ENCODE results near the gene LRRD1. TPM values are rescaled to one million over a fixed set of nuclear protein-coding genes. Genes with fewer than 3 reads are reported as not detected.
A peak's percentile ranks its signal among the peaks of the same experiment; 100 is the strongest.

LRRD1 gene
- total and polyA plus RNA-seq, 10 of the 15 experiments (the other 5 are each of a cell fraction or from before 2014, with no cell fraction given), result 0.04 to 0.06 TPM; not detected in 8

DNA sequence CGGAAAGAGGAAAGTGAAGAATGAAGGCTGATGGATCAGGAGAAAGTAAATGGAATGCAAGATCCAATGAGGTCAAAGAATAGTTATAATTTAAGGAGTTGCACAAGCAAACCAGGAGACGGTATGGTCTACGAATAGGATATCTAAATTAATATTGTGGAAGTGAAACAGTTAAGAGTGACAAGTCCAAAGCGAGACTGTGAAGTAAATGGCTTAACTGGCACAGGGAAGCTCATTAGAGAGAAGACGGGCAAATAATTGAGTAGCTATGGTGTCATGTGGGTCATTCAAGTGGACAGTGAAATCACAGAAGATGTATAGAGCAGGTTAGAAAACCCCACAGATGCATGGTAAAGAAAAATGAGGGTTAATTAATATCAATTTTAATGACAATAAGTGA, 47.8 kb downstream of the LRRD1 start (continued):
- TF ChIP-seq STAT1 (conservative IDR thresholded peaks at IDR 0.05) (no peak), NR2C1 (IDR thresholded peaks at IDR 0.05) (no peak), MTA3 (IDR thresholded peaks at IDR 0.05; ENCODE audit: borderline replicate concordance, low read length) (no peak), SPI1 (IDR thresholded peaks at IDR 0.05; ENCODE audit: borderline replicate concordance, insufficient read depth, low read depth, low read length) (peak; percentile 65; the same call in 1 of the 2 replicates), RBBP5 (conservative IDR thresholded peaks at IDR 0.05) (no peak), SIX5 (IDR thresholded peaks at IDR 0.05; ENCODE audit: low read depth, low read length, severe bottlenecking) (no peak), BACH1 (IDR thresholded peaks at IDR 0.05; ENCODE audit: borderline replicate concordance) (peak; percentile 59; the same call in 1 of the 2 replicates), TAF1 (IDR thresholded peaks at IDR 0.05; ENCODE audit: borderline replicate concordance, low read depth, low read length) (no peak), ZNF384 (IDR thresholded peaks at IDR 0.05; ENCODE audit: borderline replicate concordance, low read depth, low read length) (no peak), BCL11A (IDR thresholded peaks at IDR 0.05; ENCODE audit: low read depth, low read length) (peak; percentile 53; the same call in 1 of the 2 replicates), ATF7 (IDR thresholded peaks at IDR 0.05; ENCODE audit: low read depth) (peak; percentile 32; the same call in 1 of the 2 replicates), MXI1 (IDR thresholded peaks at IDR 0.05; ENCODE audit: low read depth, low read length) (no peak), SUPT20H (IDR thresholded peaks at IDR 0.05; ENCODE audit: borderline replicate concordance, control insufficient read depth, low read depth, low read length) (no peak), NRF1 (conservative IDR thresholded peaks at IDR 0.05; ENCODE audit: low read depth, low read length) (no peak), SRF (IDR thresholded peaks at IDR 0.05; ENCODE audit: low read depth in 2 of 2, low read length in 2 of 2) (no peak), HDGF (IDR thresholded peaks at IDR 0.05) (0 out of 2 replicates have a peak, but pooled peaks have one; percentile 13), KDM1A (IDR thresholded peaks at IDR 0.05; ENCODE audit: borderline replicate concordance) (no peak), ASH2L (IDR thresholded peaks at IDR 0.05; ENCODE audit: borderline replicate concordance, low read depth) (no peak), RUNX3 (IDR thresholded peaks at IDR 0.05; ENCODE audit: low read length) (no peak)
- TF ChIP-seq, protein P1, sequence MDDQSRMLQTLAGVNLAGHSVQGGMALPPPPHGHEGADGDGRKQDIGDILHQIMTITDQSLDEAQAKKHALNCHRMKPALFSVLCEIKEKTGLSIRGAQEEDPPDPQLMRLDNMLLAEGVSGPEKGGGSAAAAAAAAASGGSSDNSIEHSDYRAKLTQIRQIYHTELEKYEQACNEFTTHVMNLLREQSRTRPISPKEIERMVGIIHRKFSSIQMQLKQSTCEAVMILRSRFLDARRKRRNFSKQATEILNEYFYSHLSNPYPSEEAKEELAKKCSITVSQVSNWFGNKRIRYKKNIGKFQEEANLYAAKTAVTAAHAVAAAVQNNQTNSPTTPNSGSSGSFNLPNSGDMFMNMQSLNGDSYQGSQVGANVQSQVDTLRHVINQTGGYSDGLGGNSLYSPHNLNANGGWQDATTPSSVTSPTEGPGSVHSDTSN (IDR thresholded peaks at IDR 0.05; ENCODE audit: insufficient replicate concordance, low read depth, low read length), result no peak
- TF ChIP-seq, protein P2, sequence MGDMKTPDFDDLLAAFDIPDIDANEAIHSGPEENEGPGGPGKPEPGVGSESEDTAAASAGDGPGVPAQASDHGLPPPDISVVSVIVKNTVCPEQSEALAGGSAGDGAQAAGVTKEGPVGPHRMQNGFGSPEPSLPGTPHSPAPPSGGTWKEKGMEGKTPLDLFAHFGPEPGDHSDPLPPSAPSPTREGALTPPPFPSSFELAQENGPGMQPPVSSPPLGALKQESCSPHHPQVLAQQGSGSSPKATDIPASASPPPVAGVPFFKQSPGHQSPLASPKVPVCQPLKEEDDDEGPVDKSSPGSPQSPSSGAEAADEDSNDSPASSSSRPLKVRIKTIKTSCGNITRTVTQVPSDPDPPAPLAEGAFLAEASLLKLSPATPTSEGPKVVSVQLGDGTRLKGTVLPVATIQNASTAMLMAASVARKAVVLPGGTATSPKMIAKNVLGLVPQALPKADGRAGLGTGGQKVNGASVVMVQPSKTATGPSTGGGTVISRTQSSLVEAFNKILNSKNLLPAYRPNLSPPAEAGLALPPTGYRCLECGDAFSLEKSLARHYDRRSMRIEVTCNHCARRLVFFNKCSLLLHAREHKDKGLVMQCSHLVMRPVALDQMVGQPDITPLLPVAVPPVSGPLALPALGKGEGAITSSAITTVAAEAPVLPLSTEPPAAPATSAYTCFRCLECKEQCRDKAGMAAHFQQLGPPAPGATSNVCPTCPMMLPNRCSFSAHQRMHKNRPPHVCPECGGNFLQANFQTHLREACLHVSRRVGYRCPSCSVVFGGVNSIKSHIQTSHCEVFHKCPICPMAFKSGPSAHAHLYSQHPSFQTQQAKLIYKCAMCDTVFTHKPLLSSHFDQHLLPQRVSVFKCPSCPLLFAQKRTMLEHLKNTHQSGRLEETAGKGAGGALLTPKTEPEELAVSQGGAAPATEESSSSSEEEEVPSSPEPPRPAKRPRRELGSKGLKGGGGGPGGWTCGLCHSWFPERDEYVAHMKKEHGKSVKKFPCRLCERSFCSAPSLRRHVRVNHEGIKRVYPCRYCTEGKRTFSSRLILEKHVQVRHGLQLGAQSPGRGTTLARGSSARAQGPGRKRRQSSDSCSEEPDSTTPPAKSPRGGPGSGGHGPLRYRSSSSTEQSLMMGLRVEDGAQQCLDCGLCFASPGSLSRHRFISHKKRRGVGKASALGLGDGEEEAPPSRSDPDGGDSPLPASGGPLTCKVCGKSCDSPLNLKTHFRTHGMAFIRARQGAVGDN (IDR thresholded peaks at IDR 0.05), result no peak
- TF ChIP-seq, protein P3, sequence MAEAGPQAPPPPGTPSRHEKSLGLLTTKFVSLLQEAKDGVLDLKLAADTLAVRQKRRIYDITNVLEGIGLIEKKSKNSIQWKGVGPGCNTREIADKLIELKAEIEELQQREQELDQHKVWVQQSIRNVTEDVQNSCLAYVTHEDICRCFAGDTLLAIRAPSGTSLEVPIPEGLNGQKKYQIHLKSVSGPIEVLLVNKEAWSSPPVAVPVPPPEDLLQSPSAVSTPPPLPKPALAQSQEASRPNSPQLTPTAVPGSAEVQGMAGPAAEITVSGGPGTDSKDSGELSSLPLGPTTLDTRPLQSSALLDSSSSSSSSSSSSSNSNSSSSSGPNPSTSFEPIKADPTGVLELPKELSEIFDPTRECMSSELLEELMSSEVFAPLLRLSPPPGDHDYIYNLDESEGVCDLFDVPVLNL (IDR thresholded peaks at IDR 0.05; ENCODE audit: low read depth, low read length), result no peak
- TF ChIP-seq, protein P4, sequence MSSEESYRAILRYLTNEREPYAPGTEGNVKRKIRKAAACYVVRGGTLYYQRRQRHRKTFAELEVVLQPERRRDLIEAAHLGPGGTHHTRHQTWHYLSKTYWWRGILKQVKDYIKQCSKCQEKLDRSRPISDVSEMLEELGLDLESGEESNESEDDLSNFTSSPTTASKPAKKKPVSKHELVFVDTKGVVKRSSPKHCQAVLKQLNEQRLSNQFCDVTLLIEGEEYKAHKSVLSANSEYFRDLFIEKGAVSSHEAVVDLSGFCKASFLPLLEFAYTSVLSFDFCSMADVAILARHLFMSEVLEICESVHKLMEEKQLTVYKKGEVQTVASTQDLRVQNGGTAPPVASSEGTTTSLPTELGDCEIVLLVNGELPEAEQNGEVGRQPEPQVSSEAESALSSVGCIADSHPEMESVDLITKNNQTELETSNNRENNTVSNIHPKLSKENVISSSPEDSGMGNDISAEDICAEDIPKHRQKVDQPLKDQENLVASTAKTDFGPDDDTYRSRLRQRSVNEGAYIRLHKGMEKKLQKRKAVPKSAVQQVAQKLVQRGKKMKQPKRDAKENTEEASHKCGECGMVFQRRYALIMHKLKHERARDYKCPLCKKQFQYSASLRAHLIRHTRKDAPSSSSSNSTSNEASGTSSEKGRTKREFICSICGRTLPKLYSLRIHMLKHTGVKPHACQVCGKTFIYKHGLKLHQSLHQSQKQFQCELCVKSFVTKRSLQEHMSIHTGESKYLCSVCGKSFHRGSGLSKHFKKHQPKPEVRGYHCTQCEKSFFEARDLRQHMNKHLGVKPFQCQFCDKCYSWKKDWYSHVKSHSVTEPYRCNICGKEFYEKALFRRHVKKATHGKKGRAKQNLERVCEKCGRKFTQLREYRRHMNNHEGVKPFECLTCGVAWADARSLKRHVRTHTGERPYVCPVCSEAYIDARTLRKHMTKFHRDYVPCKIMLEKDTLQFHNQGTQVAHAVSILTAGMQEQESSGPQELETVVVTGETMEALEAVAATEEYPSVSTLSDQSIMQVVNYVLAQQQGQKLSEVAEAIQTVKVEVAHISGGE (CRISPR knock-in tag; IDR thresholded peaks at IDR 0.05), result no peak

Measured in GM12878 (cell line).